Hippocampal formation (tissue), 2 donors: ENCODE data around the gene CRACR2A.

Source experiments
- DNase-seq, 2 donors: peaks; one replicate each; lab custom pipeline; 2025; lab: John Stamatoyannopoulos, UW

Gene CRACR2A

GRCh38 chr12:3565985-3566384 lies 186.9 kb downstream of the CRACR2A start:
- no peak for DNase-seq
